Amniotic epithelial cell (primary cell): ENCODE data around the gene BUB1.
"Not testable (repeated sequence)": the region's sequence is repeated elsewhere in the genome, so short reads cannot be mapped to it uniquely, and the experiment has no call there.

Experiments
- DNase-seq: peaks from one replicate; pipeline ENCODE4 v3.0.0-alpha.2; 2010; ENCODE audit warnings: low read depth

BUB1 gene

GRCh38 chr2:110655701-110656100, 22.2 kb downstream of the BUB1 start:
- no peak for DNase-seq

GRCh38 chr2:110653861-110654260, 24.0 kb downstream of the BUB1 start:
- no peak for DNase-seq

- DNase-seq = no peak
Observed at GRCh38 chr2:110650346-110650745, 27.5 kb downstream of the BUB1 start.

- no peak for DNase-seq
Observed at GRCh38 chr2:110647777-110648176, 30.1 kb downstream of the BUB1 start.

GRCh38 chr2:110645616-110646015, 32.2 kb downstream of the BUB1 start:
- no peak for DNase-seq

GRCh38 chr2:110644357-110644756, 33.5 kb downstream of the BUB1 start:
- no peak for DNase-seq

GRCh38 chr2:110642360-110642759, 35.5 kb downstream of the BUB1 start:
- DNase-seq = no peak

- DNase-seq = no peak
Observed at GRCh38 chr2:110639972-110640371, 37.9 kb downstream of the BUB1 start.

- DNase-seq = no peak
Observed at GRCh38 chr2:110638952-110639695, 38.7 kb downstream of the BUB1 start.

GRCh38 chr2:110638004-110638403, 39.9 kb downstream of the BUB1 start:
- no peak for DNase-seq

- no peak for DNase-seq
Observed at GRCh38 chr2:110637093-110637492, 40.8 kb downstream of the BUB1 start.

- DNase-seq = not testable (repeated sequence)
Observed at GRCh38 chr2:110635949-110636628, 41.8 kb downstream of the BUB1 start.

GRCh38 chr2:110627348-110627747, 50.5 kb downstream of the BUB1 start:
- DNase-seq = not testable (repeated sequence)

GRCh38 chr2:110619326-110619939, 58.4 kb downstream of the BUB1 start:
- DNase-seq = not testable (repeated sequence)

GRCh38 chr2:110613927-110614326, 63.9 kb downstream of the BUB1 start:
- not testable (repeated sequence) for DNase-seq

GRCh38 chr2:110610613-110611250, 67.1 kb downstream of the BUB1 start:
- DNase-seq = not testable (repeated sequence)

GRCh38 chr2:110609843-110610612, 67.8 kb downstream of the BUB1 start:
- DNase-seq = not testable (repeated sequence)

- DNase-seq = not testable (repeated sequence)
Observed at GRCh38 chr2:110608788-110609502, 68.9 kb downstream of the BUB1 start.

GRCh38 chr2:110605057-110605456, 72.8 kb downstream of the BUB1 start:
- not testable (repeated sequence) for DNase-seq

- not testable (repeated sequence) for DNase-seq
Observed at GRCh38 chr2:110603917-110604591, 73.8 kb downstream of the BUB1 start.
